GM21381 (cell line): Measurements from ENCODE around the gene DCLK1.

Experiments used
- ATAC-seq: cut with Tn5 transposase; IDR thresholded peaks from one replicate; pipeline ENCODE4 v1.9.1; 2021; ENCODE audit warnings: mild to moderate bottlenecking, moderate library complexity; ENCODE audit not compliant: unreplicated experiment

Gene DCLK1

DNA sequence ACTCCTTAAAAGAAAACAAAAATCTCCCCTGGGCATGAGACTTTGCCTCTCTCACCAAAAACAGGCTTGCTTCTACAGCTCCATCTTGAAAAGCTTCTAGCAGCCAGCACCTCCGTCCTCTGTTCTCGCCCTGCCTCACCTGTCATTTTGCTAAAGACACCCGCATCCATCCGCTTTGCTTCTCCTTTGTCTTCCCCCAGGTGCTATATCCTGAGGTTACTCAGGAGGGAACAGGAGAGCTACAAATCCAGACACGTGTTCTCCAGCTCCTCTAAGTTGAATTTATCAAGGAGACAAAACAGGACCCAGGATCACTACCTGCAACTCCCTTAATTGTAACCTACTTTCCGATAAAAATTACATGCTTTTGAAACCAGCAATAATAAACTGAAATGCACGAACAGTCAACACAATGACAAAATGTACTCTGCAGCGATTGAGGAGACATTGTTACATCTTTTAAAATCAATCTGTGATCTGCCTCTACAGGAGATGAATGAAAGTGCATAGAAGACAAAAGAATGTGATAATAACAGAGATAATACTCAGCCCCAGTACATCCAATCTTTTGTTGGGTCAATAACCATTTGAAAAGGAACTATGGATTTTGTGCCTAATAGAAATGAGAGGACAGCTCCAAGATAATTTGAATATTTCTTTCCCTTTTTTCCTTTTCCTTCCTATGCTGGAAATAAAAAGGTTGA, 221.2 kb downstream of the DCLK1 start:
- ATAC-seq, result no peak

DNA sequence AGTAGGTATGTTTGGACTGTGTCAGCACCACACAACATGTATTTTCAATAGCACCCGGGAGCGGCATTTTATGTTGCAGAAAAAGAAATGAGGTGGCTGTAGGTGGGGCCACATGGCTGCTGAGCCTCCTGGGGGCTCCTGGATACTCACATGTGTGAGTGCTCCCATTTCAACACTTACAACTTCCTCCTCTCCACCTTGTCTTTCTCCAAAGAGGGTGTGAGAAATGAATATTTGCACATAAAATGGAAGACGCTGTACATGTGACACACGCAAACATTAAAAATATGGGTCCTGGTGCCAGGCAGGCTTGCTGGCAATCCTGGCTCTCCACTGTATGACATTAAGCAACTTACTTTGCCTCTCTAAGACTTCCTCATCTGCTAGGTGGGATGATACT, 222.1 kb downstream of the DCLK1 start:
- no peak for ATAC-seq

- no peak for ATAC-seq
Measured at GRCh38 chr13:35908226-35908625, 223.0 kb downstream of the DCLK1 start.

DNA sequence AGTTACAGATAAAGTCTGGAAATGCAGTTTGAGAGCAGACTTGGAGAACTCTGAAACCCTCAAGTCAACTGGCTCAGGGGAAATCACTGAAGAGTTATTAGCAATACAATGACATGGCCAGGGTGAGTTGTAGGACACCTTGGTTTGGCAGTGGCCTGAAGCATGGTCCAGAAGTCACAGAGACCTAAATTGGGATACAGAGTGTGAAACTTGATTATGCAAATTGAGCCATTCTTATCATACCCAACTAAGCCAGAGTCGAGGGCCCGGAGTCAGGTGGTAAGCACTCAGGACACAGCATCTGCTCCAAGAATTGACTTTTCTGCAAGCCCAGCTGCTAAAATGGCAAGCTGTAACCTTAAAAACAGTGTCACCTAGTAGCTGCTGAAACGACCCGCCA, 224.5 kb downstream of the DCLK1 start:
- no peak for ATAC-seq

- ATAC-seq, result no peak
Measured at GRCh38 chr13:35903075-35903474, 228.1 kb downstream of the DCLK1 start.

GRCh38 chr13:35898041-35898440, 233.1 kb downstream of the DCLK1 start:
- ATAC-seq, result no peak

DNA sequence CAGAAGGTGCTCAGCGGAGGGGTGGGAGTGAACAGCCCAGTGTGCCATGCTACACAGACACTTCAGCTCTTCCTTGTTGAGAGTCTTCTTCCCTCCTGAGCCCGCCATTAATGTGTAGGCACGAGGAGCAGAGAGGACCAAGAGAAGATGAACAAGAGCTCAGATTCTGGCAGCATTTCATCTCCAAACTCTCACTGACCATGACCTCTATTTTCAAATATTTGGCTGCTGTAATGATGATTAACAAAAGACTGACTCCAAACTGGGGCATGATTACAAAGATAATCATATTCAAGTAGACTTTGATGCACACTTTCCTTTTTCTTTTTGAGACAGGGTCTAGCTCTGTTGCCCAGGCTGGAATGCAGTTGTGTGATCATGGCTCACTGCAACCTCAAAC, 236.5 kb downstream of the DCLK1 start:
- ATAC-seq, result no peak

DNA sequence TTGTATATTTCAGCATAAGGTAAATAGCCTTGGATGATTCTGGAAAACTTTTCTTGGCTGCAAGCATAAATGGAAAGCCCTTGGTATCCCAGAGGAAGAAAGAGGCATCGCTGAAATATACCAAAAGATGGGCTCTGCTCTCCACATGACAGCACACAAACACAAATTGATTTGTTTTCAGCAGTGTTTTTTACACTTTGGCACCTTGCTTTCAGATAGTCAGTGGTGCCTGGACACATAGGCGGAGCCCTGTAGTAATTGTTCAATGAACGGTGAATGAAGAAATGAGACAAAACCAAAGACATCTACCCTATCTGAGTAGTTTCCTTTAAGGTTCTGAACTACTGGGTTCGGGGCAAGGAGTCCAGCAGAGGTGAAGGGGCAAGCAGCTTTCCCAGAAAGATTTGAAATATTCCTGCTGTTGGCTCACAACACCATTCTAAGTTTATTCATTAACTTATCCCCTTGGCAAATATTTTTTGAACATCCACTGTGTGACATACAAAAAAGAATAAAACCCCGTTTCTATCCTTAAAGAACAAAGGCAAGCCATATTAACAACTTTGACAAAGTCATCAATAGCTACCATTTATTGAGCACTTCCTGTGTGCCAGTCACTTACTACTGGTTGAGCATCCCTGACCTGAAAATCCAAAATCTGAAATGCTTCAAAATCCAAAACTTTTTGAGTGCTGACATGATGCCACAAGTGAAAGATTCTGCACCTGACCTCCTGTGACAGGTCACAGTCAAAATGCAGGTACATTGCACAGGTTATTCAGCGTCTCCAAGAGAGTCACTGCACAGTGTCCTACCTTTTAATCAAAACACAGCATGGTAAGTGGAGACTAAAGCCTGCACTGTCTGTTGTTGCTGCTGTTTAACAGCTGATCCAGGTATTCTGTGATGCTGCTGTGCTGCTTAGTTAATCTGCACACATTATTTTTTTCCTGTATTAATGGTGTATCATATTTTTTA, 238.1 kb downstream of the DCLK1 start:
- ATAC-seq, result no peak

DNA sequence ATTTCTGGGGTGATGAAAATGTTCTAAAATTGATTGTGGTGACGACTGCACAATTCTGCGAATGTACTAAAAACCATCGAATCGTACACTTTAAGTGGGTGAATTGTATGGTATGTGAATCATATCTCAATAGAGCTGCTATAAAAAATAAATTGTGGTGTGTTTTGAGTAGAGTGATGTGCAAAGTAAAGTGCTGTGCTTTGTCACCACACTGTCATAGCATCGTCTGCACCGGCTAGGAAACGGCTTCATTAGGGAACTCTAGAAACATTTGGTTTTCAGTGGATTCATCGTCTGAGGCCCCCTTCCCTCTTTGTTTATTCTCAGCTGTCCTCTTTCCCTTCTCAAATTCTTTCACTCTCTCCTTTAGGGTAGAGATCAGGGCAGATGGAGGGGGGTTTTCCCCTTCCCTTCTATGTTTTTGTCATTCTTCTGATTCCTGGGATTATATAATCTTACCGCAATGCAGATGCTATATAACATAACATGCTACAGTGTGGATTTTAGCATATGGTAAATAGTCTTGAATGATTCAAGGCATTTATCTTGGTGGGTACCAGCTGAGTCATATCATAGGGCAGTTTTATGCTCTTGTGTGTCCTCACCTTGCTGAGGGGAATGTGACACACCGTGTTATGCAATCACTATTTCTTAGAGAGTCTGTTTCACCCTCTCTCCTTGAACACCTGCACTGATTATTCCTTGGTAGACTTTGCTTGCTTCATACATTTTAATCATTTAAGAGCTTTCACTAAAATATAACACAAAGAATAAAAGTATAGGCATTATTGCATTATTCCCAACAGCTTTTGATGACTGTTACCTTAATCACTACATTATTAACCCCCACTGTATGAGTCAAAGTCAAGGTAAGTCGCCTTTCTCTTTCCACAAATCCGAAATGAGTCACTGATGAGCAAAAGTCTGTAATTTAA, 239.4 kb downstream of the DCLK1 start:
- ATAC-seq, result no peak

DNA sequence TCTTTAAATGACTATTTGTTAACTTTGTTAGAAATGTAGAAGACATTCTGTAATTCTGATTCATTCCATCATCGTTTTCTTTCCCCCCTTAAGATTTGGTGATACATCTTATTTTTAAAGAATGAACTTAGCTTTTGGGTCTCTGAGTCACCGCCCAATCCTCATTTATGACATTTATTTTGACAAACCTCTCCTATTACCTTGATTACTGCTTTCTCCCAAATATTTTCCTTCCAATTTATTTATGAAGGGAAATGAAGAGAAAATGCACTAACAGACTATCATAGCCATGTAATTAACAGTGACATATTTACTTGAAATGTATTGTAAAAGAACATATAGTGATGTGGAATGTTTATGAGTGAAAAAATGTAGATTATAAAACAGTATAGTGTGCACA, 241.6 kb downstream of the DCLK1 start:
- ATAC-seq, result no peak

DNA sequence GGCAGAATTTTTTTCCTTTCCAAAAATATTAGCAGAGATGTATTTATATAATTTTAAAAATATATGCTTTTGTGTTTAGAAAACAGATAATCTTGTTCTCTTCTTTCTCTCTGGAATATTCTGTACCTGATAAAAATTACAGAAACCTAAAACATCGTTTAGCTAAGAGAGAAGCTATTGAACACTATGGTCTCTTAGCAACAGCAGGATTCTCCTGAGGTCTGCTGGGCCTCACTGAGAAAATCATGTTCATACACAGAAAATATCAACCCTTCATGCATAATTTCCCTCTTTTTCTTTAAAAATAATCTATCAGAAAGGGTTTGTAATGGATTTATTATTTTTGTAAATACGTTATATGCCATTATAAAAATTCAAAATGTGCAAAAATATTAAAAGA, 242.2 kb downstream of the DCLK1 start:
- no peak for ATAC-seq

DNA sequence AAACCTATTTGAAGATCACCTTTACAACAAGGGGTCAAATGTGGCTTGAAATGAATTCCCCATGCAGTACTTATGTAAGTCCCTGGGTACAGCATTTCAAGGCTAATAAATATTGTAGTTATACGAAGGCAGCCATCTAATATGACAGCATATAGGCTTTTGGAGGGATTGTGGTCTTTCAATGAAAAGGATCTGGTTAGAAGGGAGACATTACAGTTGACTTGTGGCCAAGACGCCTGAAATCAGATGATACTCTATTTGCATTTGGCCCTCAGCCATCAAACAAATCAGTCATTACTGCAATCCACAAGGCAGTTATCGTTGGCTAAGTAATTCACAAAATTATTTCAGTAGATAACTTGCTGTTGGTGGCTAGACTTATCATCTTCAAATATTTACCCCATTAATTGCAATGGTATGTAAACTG, 242.7 kb downstream of the DCLK1 start:
- no peak for ATAC-seq

DNA sequence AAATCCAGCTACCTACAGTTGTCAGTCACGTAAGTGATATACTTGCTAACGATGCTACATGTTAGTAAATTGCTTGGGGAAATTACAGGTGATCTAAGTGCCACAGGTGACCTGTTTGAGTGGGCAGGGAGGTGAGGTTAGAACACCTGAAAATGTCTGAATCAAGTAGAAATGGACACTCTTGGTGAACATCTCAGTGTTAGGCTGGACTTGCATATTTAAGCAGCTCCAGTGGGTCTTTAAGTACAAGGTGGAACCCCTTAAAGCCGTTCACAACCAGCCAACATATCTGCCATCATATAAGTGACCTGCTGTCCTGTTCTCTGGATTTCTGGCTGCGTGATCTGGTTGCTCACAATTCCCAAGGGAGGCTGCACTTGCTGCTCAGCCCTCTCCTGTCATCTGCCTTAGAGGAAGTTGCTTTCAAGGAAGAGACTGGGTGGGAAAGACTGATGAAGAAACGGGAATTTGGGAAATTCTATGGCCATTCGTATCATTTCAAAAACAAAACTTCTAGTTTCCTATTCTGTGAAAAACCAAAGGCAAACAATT, 244.0 kb downstream of the DCLK1 start:
- no peak for ATAC-seq

- no peak for ATAC-seq
Measured at GRCh38 chr13:35886332-35887114, 244.7 kb downstream of the DCLK1 start.

DNA sequence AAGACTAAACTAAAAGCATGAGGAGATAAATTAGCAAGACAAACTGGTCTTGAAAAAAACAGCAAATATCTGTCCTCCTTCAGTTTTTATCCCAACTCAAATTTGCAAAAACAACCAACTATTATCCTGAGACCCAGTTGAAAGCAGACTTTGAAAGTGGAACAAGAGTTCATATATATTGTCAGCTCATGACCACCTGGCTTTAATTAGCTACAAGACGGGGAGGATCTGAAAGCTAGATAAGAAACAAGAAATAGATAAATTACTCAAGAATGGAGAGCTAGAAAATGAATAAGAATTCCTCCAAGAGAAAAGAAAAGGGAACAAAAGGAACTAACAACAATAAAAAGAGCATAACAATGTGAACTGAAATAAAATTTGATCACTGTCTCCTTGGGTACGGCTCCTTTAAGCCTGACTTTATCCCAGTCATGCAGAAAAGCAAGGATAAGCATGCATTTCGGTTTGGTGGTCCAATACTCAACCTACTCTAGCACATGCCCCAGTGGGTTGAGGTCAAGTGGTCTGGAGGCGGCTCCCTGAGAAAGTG, 246.9 kb downstream of the DCLK1 start:
- ATAC-seq, result no peak

GRCh38 chr13:35882722-35883497, 248.3 kb downstream of the DCLK1 start:
- ATAC-seq, result no peak

GRCh38 chr13:35881360-35881759, 249.8 kb downstream of the DCLK1 start:
- no peak for ATAC-seq

DNA sequence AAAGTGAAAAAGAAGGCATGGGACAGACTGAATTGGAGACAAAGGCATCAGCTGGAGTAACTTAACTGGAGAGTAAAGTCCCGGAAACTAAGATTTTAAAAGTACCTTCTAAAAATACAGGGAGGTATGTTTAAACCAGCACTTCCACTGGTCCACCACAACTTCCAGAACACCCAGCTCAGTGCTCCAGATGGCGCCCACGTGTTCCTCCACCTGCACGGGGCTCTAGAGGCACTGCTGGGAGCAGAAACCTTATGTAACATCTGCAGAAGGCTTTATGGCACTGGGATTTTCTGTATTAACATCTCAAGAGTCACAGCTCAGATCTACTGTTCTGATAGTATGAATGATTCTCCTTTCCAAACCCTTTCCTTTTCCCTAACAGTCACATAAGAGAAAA, 252.1 kb downstream of the DCLK1 start:
- no peak for ATAC-seq

GRCh38 chr13:35876601-35877000, 254.6 kb downstream of the DCLK1 start:
- no peak for ATAC-seq
